NT2/D1 (cell line): ENCODE data around the gene SLC6A7.

Experiments used
- DNase-seq: peaks from one replicate; pipeline ENCODE4 v3.0.0-alpha.2; 2011; ENCODE audit warnings: low read depth, low spot score
- H3K27me3 ChIP-seq: 2 replicates; pipeline ENCODE4 v1.6.0; 2011; ENCODE audit warnings: mild to moderate bottlenecking; ENCODE audit not compliant: insufficient read length, insufficient read depth
- H3K36me3 ChIP-seq: 2 replicates; pipeline ENCODE4 v1.6.1; 2011; ENCODE audit warnings: mild to moderate bottlenecking, low read length, mixed read lengths; ENCODE audit not compliant: insufficient read depth, insufficient read length
- H3K4me1 ChIP-seq: 2 replicates; pipeline ENCODE4 v1.5.1; 2011; ENCODE audit not compliant: insufficient read depth, insufficient read length
- H3K4me3 ChIP-seq: 2 replicates; pipeline ENCODE4 v1.5.1; 2011; ENCODE audit warnings: low read depth; ENCODE audit not compliant: insufficient read length
- H3K9ac ChIP-seq: 2 replicates; pipeline ENCODE4 v1.6.0; 2011; ENCODE audit warnings: low read depth; ENCODE audit not compliant: insufficient read length
- H3K9me3 ChIP-seq: 2 replicates; pipeline ENCODE4 v1.5.1; 2011; ENCODE audit warnings: mild to moderate bottlenecking, low read length; ENCODE audit not compliant: insufficient read depth
- SUZ12 ChIP-seq: IDR thresholded peaks from 2 replicates; pipeline ENCODE4 v1.6.1; 2011; ENCODE audit not compliant: insufficient read length, insufficient read depth; ENCODE audit errors: extremely low read depth
- YY1 ChIP-seq: IDR thresholded peaks from 2 replicates; pipeline ENCODE4 v1.6.1; 2011; ENCODE audit not compliant: insufficient read length, insufficient read depth
- ZNF274 ChIP-seq: IDR thresholded peaks from 2 replicates; pipeline ENCODE4 v1.6.1; 2011; ENCODE audit warnings: mild to moderate bottlenecking, low read depth, low read length

The SLC6A7 gene

GRCh38 chr5:150162142-150162513 lies 27.7 kb upstream of the SLC6A7 start:
- Histone ChIP-seq H3K27me3 (peaks cover 48% of the 10 kb centered on the region), H3K9me3 (no peaks in the 10 kb centered on the region), H3K36me3 (no peaks in the 10 kb centered on the region), H3K4me3 (no peak overlapping the region), H3K9ac (no peak overlapping the region), H3K4me1 (peaks cover 23% of the 10 kb centered on the region)
- no peak for DNase-seq
- TF ChIP-seq ZNF274 (no peak), SUZ12 (no peak), YY1 (no peak)

GRCh38 chr5:150163035-150163434 lies 26.8 kb upstream of the SLC6A7 start:
- peaks cover 51% of the 10 kb centered on the region for H3K27me3 ChIP-seq
- no peak overlapping the region for H3K4me3 ChIP-seq
- no peak for DNase-seq
- no peaks in the 10 kb centered on the region for H3K9me3 ChIP-seq
- H3K9ac ChIP-seq = no peak overlapping the region
- H3K36me3 ChIP-seq = no peaks in the 10 kb centered on the region
- TF ChIP-seq YY1 = no peak
- no peak for TF ChIP-seq ZNF274
- no peak for TF ChIP-seq SUZ12
- peaks cover 23% of the 10 kb centered on the region for H3K4me1 ChIP-seq

DNA sequence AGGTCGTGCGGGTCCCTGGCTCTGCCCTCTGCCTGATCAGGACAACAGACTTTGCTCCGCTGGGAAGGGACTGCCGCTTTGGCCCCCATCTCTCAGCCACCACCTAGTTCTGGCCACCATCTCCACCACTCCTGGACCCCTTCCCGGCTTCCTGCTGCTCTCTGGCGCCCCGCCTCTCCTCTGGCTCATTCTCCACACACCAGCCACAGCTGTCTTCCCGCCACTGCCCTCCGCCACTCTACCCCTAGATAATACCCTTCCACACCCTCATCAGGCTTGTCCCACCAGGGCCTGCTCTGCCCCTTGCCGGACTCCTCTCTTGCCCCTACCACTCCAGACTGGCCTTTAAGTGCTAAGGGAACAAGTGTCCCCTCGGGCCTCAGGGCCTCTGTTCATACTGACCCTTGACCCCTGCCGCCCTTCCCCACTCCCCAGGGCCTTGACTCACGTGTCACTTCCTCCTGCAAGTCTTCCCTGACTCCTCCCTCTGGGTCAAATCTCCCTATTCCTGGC lies 26.3 kb upstream of the SLC6A7 start:
- DNase-seq = no peak
- H3K27me3 ChIP-seq = peaks cover 56% of the 10 kb centered on the region
- H3K9me3 ChIP-seq = no peaks in the 10 kb centered on the region
- TF ChIP-seq ZNF274 = no peak
- TF ChIP-seq YY1 = no peak
- TF ChIP-seq SUZ12 = no peak
- H3K4me3 ChIP-seq = no peak overlapping the region
- H3K4me1 ChIP-seq = peaks cover 23% of the 10 kb centered on the region
- no peaks in the 10 kb centered on the region for H3K36me3 ChIP-seq
- no peak overlapping the region for H3K9ac ChIP-seq

DNA sequence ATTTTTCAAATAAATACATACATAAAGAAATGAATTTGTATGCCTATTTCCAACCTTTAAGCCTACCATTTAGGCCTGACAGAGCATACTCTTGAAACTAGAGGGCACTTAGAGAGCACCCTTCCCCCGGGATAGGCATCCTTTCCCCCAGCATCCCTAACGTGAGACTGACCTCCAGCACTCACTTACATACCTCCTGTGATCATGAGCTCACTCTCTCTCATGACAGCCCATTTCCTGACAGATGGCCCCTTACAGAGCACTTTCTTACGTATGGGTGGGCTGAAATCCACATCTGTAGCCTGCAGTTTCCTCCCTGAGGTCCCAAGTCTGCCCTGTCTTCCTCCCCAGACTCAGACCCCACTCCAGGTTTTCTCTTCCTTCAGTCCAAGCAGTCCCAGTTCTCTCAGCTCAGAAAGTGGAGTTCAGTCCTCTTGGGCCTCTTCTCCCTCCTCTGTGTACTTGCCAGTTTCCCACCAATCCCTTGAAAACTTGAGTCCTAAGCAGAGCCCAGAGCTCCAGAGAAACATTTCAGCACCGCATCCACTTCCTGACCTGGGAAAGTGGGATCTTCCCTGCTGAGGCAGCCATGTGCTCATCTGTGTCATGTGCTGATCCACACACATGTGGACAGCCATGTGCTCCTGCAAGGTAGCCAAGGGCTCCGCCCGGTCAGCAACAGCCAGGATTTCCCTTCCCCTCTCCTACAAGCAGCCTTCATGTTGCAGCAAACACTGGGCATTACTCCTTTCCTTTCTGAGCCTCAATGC lies 25.5 kb upstream of the SLC6A7 start:
- peaks cover 60% of the 10 kb centered on the region for H3K27me3 ChIP-seq
- H3K4me1 ChIP-seq = peaks cover 23% of the 10 kb centered on the region

GRCh38 chr5:150166037-150166649 lies 23.7 kb upstream of the SLC6A7 start:
- peaks cover 17% of the 10 kb centered on the region for H3K4me1 ChIP-seq
- H3K36me3 ChIP-seq = no peaks in the 10 kb centered on the region
- H3K9ac ChIP-seq = no peak overlapping the region
- no peaks in the 10 kb centered on the region for H3K9me3 ChIP-seq
- TF ChIP-seq YY1 (no peak), SUZ12 (no peak), ZNF274 (no peak)
- H3K27me3 ChIP-seq = peaks cover 78% of the 10 kb centered on the region
- peak overlapping the region; percentile 2 for H3K4me3 ChIP-seq
- DNase-seq = no peak

More for the DNA sequence above, 25.5 kb upstream of the SLC6A7 start:
- H3K36me3 ChIP-seq = no peaks in the 10 kb centered on the region
- no peak for TF ChIP-seq YY1
- no peak for TF ChIP-seq SUZ12
- no peak for TF ChIP-seq ZNF274
- no peaks in the 10 kb centered on the region for H3K9me3 ChIP-seq
- H3K9ac ChIP-seq = no peak overlapping the region
- no peak overlapping the region for H3K4me3 ChIP-seq
- no peak for DNase-seq

- Histone ChIP-seq H3K9me3 (no peaks in the 10 kb centered on the region), H3K4me1 (peaks cover 12% of the 10 kb centered on the region), H3K27me3 (peaks cover 85% of the 10 kb centered on the region), H3K4me3 (peak within 1 kb of the TSS; percentile 4), H3K9ac (peak within 1 kb of the TSS; percentile 32), H3K36me3 (no peaks in the 10 kb centered on the region)
- no peak for DNase-seq
- no peak for TF ChIP-seq YY1
- TF ChIP-seq ZNF274 = no peak
- TF ChIP-seq SUZ12 = no peak
Measured at GRCh38 chr5:150166650-150167511, 23.0 kb upstream of the SLC6A7 start, which contains the start of gene CDX1. Gene CDX1 (plus strand): TSS chr5:150166778. CDS start chr5:150166877, 99 bp downstream.
